GM11168 (cell line): ENCODE measurements around the gene CLIC1.

Experiments used
- in situ Hi-C: fragments of 300-500 bp; cut with MboI; formaldehyde crosslinking; loops from one replicate; pipeline ENCODE4 v1.12.0; 2022; ENCODE audit warnings: low sequenced_read_pairs; ENCODE audit not compliant: unreplicated experiment

CLIC1 gene

GRCh38 chr6:31727034-31727716, 9.2 kb downstream of the CLIC1 start:
- in situ Hi-C loops = no loop called here

DNA sequence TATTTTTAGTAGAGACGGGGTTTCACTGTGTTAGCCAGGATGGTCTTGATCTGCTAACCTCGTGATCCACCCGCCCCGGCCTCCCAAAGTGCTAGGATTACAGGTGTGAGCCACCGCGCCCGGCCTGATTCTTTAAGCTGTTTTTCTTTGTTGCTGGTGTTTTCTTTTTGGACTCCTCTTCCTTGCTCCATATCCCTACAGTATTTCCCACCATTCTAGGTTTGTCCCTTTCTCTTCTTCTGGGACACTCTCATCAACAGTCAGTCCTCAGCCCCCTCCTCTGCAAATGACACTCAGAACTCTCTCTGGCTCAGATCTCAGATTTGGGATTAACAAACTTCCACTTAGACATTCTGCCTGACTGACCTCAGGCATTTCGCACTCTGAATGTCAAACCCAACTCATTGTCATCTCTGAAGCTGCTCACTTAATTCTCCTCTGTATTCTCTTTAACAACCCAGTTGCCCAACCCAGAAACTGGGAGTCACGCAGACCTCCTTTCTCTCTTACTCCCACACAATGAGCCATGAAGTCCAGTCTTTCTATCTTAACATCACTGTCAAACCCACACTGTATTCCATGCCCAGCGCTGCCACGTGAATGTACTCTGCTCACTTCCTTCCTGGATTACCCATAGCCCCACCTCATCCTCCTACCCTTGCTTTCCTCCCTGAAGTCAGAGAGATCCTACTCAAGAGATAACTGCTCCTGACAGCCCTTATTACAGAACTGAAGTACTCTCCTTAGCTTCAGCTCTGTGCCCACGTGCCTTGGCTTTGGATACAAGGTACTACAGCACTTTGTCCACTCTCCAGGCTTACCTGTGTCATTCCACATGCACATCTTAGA, 10.6 kb downstream of the CLIC1 start:
- in situ Hi-C loops = no loop called here

- in situ Hi-C loops = no loop called here
Observed at GRCh38 chr6:31723980-31724691, 12.2 kb downstream of the CLIC1 start.

DNA sequence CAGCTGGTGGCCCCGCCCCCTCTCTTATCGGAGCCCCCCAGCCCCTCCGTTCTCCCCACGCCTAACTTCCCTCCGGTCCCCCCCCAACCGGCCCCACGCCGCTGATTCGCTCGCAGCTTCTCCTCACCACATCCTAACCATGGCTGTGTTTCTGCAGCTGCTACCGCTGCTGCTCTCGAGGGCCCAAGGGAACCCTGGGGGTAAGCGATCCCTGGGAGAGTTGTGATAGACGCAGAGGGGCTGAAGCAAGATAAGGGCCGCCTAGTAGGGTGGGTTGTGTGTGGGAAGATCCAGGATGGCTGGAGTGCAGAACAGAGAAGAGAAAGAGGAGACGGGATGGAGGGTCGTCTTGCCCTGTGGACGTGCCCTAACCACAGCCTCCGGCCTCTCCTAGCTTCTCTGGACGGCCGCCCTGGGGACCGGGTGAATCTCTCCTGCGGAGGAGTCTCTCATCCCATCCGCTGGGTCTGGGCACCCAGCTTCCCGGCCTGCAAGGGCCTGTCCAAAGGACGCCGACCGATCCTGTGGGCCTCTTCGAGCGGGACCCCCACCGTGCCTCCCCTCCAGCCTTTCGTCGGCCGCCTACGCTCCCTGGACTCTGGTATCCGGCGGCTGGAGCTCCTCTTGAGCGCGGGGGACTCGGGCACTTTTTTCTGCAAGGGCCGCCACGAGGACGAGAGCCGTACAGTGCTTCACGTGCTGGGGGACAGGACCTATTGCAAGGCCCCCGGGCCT, 12.9 kb downstream of the CLIC1 start, which contains the start of gene MPIG6B:
TSS of gene MPIG6B (plus strand) at position 129 of the 735 bp plus-strand sequence. CDS start at position 140, 11 bp downstream.
- in situ Hi-C loops = no loop called here

DNA sequence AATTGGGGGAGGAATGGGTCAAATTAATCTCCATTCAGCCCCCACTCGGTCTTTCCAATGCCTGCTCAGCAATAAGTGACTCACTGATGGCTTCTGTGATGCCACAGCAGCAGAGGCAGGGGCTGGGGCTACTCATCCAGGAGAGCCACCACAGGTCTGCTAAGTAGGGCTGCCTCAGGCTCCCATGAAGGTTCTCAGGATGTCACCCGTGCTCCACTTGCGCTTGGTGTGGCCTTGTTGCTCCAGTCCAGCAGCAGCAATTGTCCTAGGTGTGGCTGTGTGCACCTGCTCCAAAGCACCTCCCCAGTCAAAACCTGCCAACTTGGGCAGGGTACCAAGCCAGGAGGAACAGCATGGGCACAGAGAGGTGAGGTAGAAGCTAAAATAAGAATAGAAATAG, 14.2 kb downstream of the CLIC1 start:
- in situ Hi-C loops = no loop called here

GRCh38 chr6:31721351-31722020, 14.8 kb downstream of the CLIC1 start, which contains the start of gene LY6G6C:
LY6G6C (minus strand) TSS chr6:31721746; CDS start chr6:31721679, 67 bp downstream.
- in situ Hi-C loops = no loop called here

- in situ Hi-C loops = no loop called here
Observed at GRCh38 chr6:31720196-31720770, 16.0 kb downstream of the CLIC1 start.

DNA sequence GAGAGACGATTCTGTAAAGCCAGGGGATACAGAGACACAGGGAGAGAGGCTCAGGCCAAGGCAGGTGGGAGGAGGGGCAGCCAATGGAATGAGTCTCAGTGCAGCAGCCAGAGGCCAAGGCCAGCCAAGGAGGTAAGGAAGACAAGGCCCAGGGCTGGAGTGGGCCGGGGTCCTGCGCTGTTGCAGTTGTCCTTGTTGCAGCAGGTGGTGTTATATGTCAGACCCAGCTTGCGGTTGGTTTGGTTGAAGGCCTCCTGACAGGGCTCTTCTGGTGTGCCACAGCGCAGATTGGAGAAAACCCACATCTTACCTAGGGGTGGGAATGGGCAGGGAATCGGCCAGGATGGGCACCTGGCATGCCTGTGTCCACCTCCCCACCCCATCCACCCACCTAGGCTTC, 17.3 kb downstream of the CLIC1 start:
- in situ Hi-C loops = no loop called here

- in situ Hi-C loops = no loop called here
Observed at GRCh38 chr6:31718265-31718664, 18.1 kb downstream of the CLIC1 start.

DNA sequence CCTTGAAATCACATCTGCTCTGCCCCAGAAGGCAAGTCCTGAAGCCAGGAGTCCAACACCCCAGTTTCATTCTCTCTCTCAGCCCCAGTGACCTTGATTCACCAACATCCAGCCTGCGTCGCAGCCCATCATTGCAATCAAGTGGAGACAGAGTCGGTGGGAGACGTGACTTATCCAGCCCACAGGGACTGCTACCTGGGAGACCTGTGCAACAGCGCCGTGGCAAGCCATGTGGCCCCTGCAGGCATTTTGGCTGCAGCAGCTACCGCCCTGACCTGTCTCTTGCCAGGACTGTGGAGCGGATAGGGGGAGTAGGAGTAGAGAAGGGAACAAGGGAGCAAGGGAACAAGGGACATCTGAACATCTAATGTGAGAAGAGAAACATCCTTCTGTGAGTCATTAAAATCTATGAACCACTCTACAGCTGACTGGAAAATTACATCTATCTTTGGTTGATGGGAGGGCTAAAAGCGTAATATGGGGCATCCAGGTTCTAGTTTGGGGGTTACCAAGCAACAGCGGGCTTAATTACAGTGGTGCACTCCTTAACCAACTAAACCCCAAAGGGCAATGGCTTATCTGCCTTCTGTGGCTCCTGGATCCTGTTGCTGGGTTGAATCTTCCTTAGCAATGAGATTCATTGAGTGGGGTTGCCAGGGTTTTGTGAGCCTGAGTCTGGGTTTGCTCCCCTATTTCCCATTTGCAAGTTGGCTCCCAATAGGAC, 18.7 kb downstream of the CLIC1 start:
- in situ Hi-C loops = no loop called here

DNA sequence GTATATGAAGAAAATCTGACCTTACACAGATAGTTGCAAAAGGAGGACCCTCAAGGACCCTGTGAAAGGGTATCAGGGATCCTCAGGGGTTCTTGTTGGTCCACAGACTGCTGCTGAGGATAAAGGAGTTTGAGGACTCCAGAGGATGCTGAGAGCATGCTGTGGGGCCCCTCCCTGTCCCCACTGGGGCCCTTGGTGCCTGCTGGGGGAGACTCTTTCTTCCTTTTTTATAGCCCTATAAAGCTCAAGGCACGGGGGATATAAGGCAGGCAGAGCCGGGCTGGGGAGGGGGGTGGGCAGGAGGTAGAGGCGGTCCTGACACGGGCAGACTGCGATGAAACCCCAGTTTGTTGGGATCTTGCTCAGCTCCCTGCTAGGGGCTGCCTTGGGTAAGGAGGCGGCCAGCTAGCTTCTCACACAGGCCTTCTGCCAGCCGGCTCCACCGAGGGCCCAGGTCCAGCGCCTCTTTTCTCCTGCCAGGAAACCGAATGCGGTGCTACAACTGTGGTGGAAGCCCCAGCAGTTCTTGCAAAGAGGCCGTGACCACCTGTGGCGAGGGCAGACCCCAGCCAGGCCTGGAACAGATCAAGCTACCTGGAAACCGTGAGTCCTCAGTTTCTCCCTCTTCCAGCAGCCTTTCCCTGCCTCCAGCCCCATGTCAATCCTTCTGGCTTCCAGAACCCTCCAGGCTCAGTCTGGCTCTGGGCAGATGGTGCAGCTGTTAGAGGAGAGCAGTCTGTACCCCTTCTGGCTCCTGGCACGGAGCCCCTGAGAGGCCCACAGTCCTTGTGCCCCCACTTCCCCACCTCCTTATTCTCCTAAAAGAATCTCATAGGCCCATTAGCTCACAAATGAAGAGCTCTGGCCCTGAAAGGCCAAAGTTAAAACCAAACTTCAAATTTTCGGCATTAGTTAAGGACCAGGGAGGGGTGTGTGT, 21.0 kb downstream of the CLIC1 start, which contains the start of gene LY6G6D:
TSS of gene LY6G6D (plus strand) at position 327 of the 937 bp plus-strand sequence. CDS start at position 335, 8 bp downstream.
- in situ Hi-C loops = no loop called here

- in situ Hi-C loops = no loop called here
Observed at GRCh38 chr6:31713991-31714684, 22.2 kb downstream of the CLIC1 start.

GRCh38 chr6:31713465-31713864, 22.9 kb downstream of the CLIC1 start:
- in situ Hi-C loops = no loop called here

- in situ Hi-C loops = no loop called here
Observed at GRCh38 chr6:31712296-31712695, 24.0 kb downstream of the CLIC1 start.

- in situ Hi-C loops = no loop called here
Observed at GRCh38 chr6:31711233-31711632, 25.1 kb downstream of the CLIC1 start.

DNA sequence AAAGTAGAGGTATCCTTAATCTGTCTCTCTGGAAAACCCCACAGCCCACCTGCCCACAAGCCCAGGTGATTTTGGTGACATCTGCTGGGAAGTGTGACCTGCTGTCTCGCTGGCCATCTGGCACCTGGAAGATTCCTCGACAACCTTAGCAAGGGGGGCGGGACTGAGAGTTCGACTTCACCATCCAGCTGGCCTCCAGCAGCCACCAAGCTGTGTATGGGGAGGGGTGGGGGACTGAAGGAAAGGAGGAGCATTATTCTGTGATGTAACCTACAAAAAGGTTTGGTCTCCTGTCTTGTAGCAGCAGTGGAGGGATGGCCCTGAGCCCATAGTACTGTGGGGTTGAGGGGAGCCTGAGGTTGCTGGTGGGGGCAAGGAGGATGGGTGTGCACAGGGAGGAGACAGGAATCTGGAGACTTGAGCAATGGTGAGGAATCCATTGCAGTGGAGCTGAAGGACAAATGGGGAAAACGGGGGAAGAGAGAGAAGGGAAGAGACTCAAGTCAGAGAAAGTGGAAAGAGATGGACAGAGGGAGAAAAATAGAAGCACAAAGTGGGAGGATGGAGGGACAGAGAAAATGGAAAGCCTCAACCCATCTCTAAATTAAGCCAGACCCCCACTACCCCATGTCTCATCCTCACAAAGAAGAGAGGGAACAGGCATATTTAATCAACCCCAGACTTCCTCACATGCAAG, 25.7 kb downstream of the CLIC1 start:
- in situ Hi-C loops = no loop called here
